ENCODE data around the gene SPINK1. TPM values are rescaled to one million over a fixed set of nuclear protein-coding genes. Genes with fewer than 3 reads are reported as not detected.

SPINK1 gene
- total and polyA plus RNA-seq, 2 of the 4 experiments (the other 2 are of a cell fraction), result not detected

GRCh38 chr5:147879784-147880183 is 48.3 kb upstream of the SPINK1 start:
- Histone ChIP-seq H3K23ac (ENCODE audit: low read depth, low read length) (no peak overlapping the region), H3K79me1 (ENCODE audit: low read depth in 1 of 2, low read length in 2 of 2) (no peaks in the 10 kb centered on the region), H3K36me3 (ENCODE audit: control insufficient read depth, insufficient read depth, low read length) (no peaks in the 10 kb centered on the region), H3K4me1 (ENCODE audit: control insufficient read depth, insufficient read depth, low read length) (no peaks in the 10 kb centered on the region), H2AK9ac (replicated peaks; ENCODE audit: low read depth, low read length, poor library complexity) (no peak overlapping the region), H2BK20ac (ENCODE audit: low read depth, low read length) (no peak overlapping the region), H4K5ac (ENCODE audit: low read depth, low read length) (no peak overlapping the region), H3K4me3 (ENCODE audit: insufficient read depth, low read depth, low read length) (no peak overlapping the region), H4K20me1 (ENCODE audit: insufficient read depth, low read length) (no peaks in the 10 kb centered on the region), H4K91ac (ENCODE audit: insufficient read depth, low read depth, low read length) (no peak overlapping the region), H2BK5ac (ENCODE audit: low read depth, low read length, poor library complexity, severe bottlenecking) (no peak overlapping the region), H3K4me2 (ENCODE audit: low read depth, low read length) (no peak overlapping the region), H3K4ac (ENCODE audit: low read depth, low read length) (no peak overlapping the region), H2AFZ (replicated peaks; ENCODE audit: low read length, poor library complexity) (no peak overlapping the region), H2AK5ac (ENCODE audit: low read depth, low read length) (no peak overlapping the region), H2BK15ac (ENCODE audit: low read depth, low read length) (no peak overlapping the region), H3K14ac (replicated peaks; ENCODE audit: low read depth, low read length) (no peak overlapping the region), H2BK120ac (ENCODE audit: low read depth, low read length) (no peak overlapping the region), H3K18ac (ENCODE audit: low read depth, low read length) (no peak overlapping the region), H3K9ac (ENCODE audit: low read depth, low read length) (no peak overlapping the region), H3K27ac (ENCODE audit: insufficient read depth, low read length) (no peak overlapping the region), H3K56ac (ENCODE audit: extremely low read depth, insufficient read depth, low read length) (no peak overlapping the region), H3K9me3 (ENCODE audit: control insufficient read depth, insufficient read depth, low read length) (no peaks in the 10 kb centered on the region), H4K8ac (ENCODE audit: low read depth in 2 of 2, low read length in 2 of 2) (no peak overlapping the region), H3K27me3 (ENCODE audit: control insufficient read depth, insufficient read depth, low read length) (no peaks in the 10 kb centered on the region), H3K9me1 (ENCODE audit: insufficient read depth, low read length) (no peaks in the 10 kb centered on the region)
- BruUV-seq (replicated peaks), result no TSS peak
- WGBS, 2 experiments (ENCODE audit: extremely low coverage in 2 of 2, insufficient read length in 1 of 2), result no CpG with 5 or more reads among the region's 3 CpGs
- intact Hi-C loops (cut with micrococcal nuclease) (loop anchor here (10.0 kb wide), 1 partner anchor 245 kb away; no protein-coding TSS in a partner anchor), dilution Hi-C loops (cut with HindIII; ENCODE audit: low sequenced_read_pairs, unreplicated experiment) (no loop called here), in situ Hi-C loops (cut with MboI; ENCODE audit: low sequenced_read_pairs) (no loop called here)
- DNase-seq (no peak), ATAC-seq (ENCODE audit: low read depth) (no peak)
- ChIA-PET CTCF (no interaction called here), POLR2A (ENCODE audit: unreplicated experiment) (no interaction called here)
- TF ChIP-seq RFX5 (IDR thresholded peaks at IDR 0.05; ENCODE audit: low read depth, low read length) (no peak), NFE2L2 (IDR thresholded peaks at IDR 0.05; ENCODE audit: low read depth, low read length) (no peak), MXI1 (IDR thresholded peaks at IDR 0.05; ENCODE audit: borderline replicate concordance, low read depth, low read length) (no peak), CEBPB (IDR thresholded peaks at IDR 0.05; ENCODE audit: low read depth, low read length) (no peak), FOS (IDR thresholded peaks at IDR 0.05; ENCODE audit: low read depth, low read length) (no peak), USF2 (IDR thresholded peaks at IDR 0.05; ENCODE audit: low read depth, low read length) (no peak), CTCF (conservative IDR thresholded peaks at IDR 0.05; ENCODE audit: low read depth, low read length) (no peak), CHD1 (IDR thresholded peaks at IDR 0.05; ENCODE audit: low read depth, low read length) (no peak), SMC3 (IDR thresholded peaks at IDR 0.05; ENCODE audit: low read depth, low read length) (no peak), POLR2A (IDR thresholded peaks at IDR 0.05; ENCODE audit: low read depth, low read length) (no peak), ELK1 (IDR thresholded peaks at IDR 0.05; ENCODE audit: borderline replicate concordance, low read depth, low read length) (no peak), RAD21 (IDR thresholded peaks at IDR 0.05; ENCODE audit: low read length) (no peak), RCOR1 (IDR thresholded peaks at IDR 0.05; ENCODE audit: insufficient replicate concordance, low read length) (no peak)
